Transverse colon (tissue), 3 donors: ENCODE data around the gene RAB30.

Experiments used
- POLR2A ChIP-seq: fragments of 450-650 bp; IDR thresholded peaks from one replicate; pipeline ENCODE4 v1.6.1; 2016; ENCODE audit warnings: antibody characterized with exemption, mild to moderate bottlenecking, moderate library complexity
- TF ChIP-seq, protein P1 (sequence below), 5 experiments: fragments of 200-600 bp in 3 of 5; fragments of 450-650 bp in 2 of 5; sonication (generic) in 3 of 5; IDR thresholded peaks; 1 replicate in 2 of 5; 2 replicates in 3 of 5; pipeline ENCODE4 v1.5.1; 2016 to 2017; ENCODE audit warnings: antibody characterized with exemption in 5 of 5, inconsistent platforms in 3 of 5, mild to moderate bottlenecking in 2 of 5, moderate library complexity in 1 of 5

DNA sequence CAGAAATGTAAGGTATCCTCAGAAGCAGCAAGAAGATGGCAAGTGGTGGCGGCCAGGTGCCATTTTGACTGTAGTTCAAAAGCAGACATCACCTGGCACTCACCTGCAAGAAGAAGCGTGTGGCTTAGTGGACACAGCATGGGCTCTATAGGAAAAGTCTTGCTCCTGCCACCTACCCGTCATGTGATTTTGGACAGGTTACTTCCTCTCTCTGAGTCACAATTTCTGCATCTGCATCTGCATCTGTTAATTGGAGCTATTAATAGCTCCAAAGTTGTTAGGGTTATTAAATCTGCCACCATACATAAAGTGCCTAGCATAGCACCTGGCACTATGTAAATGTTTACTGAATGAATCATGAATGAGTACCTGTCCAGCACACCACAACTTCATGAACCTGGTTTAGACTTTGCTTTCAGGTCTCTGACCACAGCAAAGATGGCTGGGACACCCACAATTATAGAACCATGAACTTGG is 16.8 kb downstream of the RAB30 start:
- TF ChIP-seq, protein P1, sequence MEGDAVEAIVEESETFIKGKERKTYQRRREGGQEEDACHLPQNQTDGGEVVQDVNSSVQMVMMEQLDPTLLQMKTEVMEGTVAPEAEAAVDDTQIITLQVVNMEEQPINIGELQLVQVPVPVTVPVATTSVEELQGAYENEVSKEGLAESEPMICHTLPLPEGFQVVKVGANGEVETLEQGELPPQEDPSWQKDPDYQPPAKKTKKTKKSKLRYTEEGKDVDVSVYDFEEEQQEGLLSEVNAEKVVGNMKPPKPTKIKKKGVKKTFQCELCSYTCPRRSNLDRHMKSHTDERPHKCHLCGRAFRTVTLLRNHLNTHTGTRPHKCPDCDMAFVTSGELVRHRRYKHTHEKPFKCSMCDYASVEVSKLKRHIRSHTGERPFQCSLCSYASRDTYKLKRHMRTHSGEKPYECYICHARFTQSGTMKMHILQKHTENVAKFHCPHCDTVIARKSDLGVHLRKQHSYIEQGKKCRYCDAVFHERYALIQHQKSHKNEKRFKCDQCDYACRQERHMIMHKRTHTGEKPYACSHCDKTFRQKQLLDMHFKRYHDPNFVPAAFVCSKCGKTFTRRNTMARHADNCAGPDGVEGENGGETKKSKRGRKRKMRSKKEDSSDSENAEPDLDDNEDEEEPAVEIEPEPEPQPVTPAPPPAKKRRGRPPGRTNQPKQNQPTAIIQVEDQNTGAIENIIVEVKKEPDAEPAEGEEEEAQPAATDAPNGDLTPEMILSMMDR (IDR thresholded peaks at IDR 0.05) = no peak
- no peak for TF ChIP-seq POLR2A
